HPDE6-E6E7 (cell line): ENCODE results near the gene COL23A1.
A peak's percentile ranks its signal among the peaks of the same experiment; 100 is the strongest.

Experiments
- DNase-seq: peaks from one replicate; pipeline ENCODE4 v3.0.0; 2011; ENCODE audit warnings: missing footprints; ENCODE audit errors: extremely low spot score

Gene COL23A1

GRCh38 chr5:178437386-178438075 is 152.7 kb downstream of the COL23A1 start:
- DNase-seq, result no peak

GRCh38 chr5:178436326-178436940 is 153.8 kb downstream of the COL23A1 start:
- no peak for DNase-seq

- DNase-seq, result no peak
Observed at GRCh38 chr5:178435321-178436238, 154.6 kb downstream of the COL23A1 start.

- DNase-seq, result no peak
Observed at GRCh38 chr5:178434851-178435250, 155.3 kb downstream of the COL23A1 start.

- DNase-seq, result no peak
Observed at GRCh38 chr5:178434016-178434761, 156.0 kb downstream of the COL23A1 start.

- no peak for DNase-seq
Observed at GRCh38 chr5:178433273-178433775, 156.9 kb downstream of the COL23A1 start.

- no peak for DNase-seq
Observed at GRCh38 chr5:178432421-178433272, 157.5 kb downstream of the COL23A1 start.

GRCh38 chr5:178431782-178432165 is 158.4 kb downstream of the COL23A1 start:
- DNase-seq, result no peak

- no peak for DNase-seq
Observed at GRCh38 chr5:178431063-178431781, 159.0 kb downstream of the COL23A1 start.

GRCh38 chr5:178430186-178431062 is 159.8 kb downstream of the COL23A1 start:
- DNase-seq, result no peak

- DNase-seq, result no peak
Observed at GRCh38 chr5:178429491-178430185, 160.6 kb downstream of the COL23A1 start.

GRCh38 chr5:178429156-178429468 is 161.1 kb downstream of the COL23A1 start:
- no peak for DNase-seq

GRCh38 chr5:178428341-178429155 is 161.6 kb downstream of the COL23A1 start:
- peak; percentile 21 for DNase-seq

- DNase-seq, result no peak
Observed at GRCh38 chr5:178427576-178428197, 162.5 kb downstream of the COL23A1 start.

GRCh38 chr5:178426326-178427130 is 163.7 kb downstream of the COL23A1 start:
- DNase-seq, result no peak

- no peak for DNase-seq
Observed at GRCh38 chr5:178425621-178426068, 164.5 kb downstream of the COL23A1 start.
